ENCODE results near the gene GYS1.

The GYS1 gene

DNA sequence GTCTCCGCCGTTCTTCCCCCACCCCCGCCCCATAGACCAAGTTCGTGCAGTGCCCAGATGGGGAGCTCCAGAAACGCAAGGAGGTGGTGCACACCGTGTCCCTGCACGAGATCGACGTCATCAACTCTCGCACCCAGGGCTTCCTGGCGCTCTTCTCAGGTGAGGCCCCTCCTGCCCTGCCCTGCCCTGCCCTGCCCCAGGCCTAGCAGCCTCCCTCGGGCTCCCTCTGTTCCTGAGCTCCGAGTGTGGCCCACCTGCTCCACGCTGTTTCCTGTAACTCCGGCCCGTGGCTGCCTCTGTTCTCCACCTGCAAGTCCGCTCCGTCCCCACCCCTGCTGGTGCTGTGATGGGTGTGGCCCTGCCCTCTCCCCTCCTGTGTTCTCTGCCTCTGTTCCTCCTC is 17.3 kb upstream of the GYS1 start (continued):
- TF ChIP-seq, protein P1, sequence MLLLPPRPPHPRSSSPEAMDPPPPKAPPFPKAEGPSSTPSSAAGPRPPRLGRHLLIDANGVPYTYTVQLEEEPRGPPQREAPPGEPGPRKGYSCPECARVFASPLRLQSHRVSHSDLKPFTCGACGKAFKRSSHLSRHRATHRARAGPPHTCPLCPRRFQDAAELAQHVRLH (tag by site-specific recombination; IDR thresholded peaks at IDR 0.05), result no peak
- TF ChIP-seq ZNF48 (tag by site-specific recombination; IDR thresholded peaks at IDR 0.05), result no peak
- TF ChIP-seq PRDM10 (tag by site-specific recombination; IDR thresholded peaks at IDR 0.05), result 0 out of 2 replicates have a peak, but pooled peaks have one; percentile 11
- TF ChIP-seq, protein P2, sequence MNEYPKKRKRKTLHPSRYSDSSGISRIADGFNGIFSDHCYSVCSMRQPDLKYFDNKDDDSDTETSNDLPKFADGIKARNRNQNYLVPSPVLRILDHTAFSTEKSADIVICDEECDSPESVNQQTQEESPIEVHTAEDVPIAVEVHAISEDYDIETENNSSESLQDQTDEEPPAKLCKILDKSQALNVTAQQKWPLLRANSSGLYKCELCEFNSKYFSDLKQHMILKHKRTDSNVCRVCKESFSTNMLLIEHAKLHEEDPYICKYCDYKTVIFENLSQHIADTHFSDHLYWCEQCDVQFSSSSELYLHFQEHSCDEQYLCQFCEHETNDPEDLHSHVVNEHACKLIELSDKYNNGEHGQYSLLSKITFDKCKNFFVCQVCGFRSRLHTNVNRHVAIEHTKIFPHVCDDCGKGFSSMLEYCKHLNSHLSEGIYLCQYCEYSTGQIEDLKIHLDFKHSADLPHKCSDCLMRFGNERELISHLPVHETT (tag by site-specific recombination; IDR thresholded peaks at IDR 0.05), result no peak
- TF ChIP-seq ZNF221 (tag by site-specific recombination; IDR thresholded peaks at IDR 0.05; ENCODE audit: borderline replicate concordance), result no peak
- TF ChIP-seq ZNF335 (tag by site-specific recombination; conservative IDR thresholded peaks at IDR 0.05), result no peak

DNA sequence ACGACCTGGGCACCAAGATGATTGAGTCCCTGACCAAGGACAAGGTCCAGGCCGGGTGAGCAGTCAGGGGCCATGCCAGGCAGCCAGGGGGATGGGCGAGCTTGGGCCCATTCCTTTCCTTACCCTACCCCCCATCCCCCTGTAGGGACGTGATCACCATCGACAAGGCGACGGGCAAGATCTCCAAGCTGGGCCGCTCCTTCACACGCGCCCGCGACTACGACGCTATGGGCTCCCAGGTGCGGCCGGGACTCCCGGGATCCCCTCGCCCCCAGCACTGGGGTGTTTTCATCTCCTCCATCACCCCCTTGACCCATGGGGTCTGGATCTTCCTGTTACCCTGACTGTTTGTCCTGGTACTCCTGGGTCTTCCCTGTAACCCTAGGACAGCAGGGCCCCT is 16.7 kb upstream of the GYS1 start:
- no peaks in the 10 kb centered on the region for H3K4me1 ChIP-seq (ENCODE audit: control insufficient read depth, insufficient read depth, low read length)
- H3K9me3 ChIP-seq (ENCODE audit: control insufficient read depth, insufficient read depth, low read depth, low read length), result no peaks in the 10 kb centered on the region
- H3K36me3 ChIP-seq (ENCODE audit: control insufficient read depth in 2 of 2, insufficient read depth in 1 of 2, low read length in 2 of 2), result peaks cover 39 to 79% of the 10 kb centered on the region in 2 experiments
- H3K4me3 ChIP-seq (ENCODE audit: low read depth, low read length), result no peak overlapping the region
- no peak overlapping the region for H3K27ac ChIP-seq (ENCODE audit: extremely low read depth, low read depth, low read length)
- ChIA-PET CTCF (interaction anchor here (1.0 to 9.4 kb wide), 3 partner anchors 11 to 64 kb away, joined by 5 to 133 read pairs (median 6); partner anchors contain the start of genes GYS1 and RUVBL2), POLR2A (interaction anchor here (0.5 to 2.5 kb wide), 4 partner anchors 10 to 1316 kb away, joined by 3 to 7 read pairs (median 5); partner anchors contain the start of gene RUVBL2)
- TF ChIP-seq ZSCAN30 (tag by site-specific recombination; IDR thresholded peaks at IDR 0.05), result no peak
- no peak for TF ChIP-seq ZNF654 (tag by site-specific recombination; IDR thresholded peaks at IDR 0.05; ENCODE audit: low read depth)

DNA sequence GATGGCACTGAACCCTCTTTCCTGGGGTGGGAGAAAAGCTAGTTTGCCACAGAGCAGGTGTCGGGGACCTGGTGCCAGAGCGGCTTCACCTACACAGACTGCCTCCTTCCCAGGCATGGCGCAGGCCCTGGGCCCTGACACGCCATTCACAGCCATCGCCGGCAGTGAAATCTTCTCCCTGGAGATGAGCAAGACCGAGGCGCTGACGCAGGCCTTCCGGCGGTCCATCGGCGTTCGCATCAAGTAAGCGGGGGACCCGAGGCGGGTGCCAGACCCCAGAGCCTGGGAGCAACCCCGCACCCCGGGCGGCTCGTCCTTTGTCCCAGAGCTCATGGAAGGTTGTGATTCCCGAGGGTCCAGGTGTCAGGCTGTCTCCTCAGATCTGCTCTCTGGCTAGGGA is 13.8 kb upstream of the GYS1 start:
- ChIA-PET POLR2A (interaction anchor here (1.2 kb wide), 1 partner anchor 13 kb away, joined by 6 read pairs; the partner anchor contains the start of genes GYS1 and RUVBL2), CTCF (interaction anchor here (2.4 to 9.4 kb wide), 2 partner anchors 8 to 13 kb away, joined by 15 to 133 read pairs; partner anchors contain the start of genes GYS1 and RUVBL2)
- H3K4me1 ChIP-seq (ENCODE audit: control insufficient read depth, insufficient read depth, low read length), result no peaks in the 10 kb centered on the region
- no peak overlapping the region for H3K4me3 ChIP-seq (ENCODE audit: low read depth, low read length)
- H3K36me3 ChIP-seq (ENCODE audit: control insufficient read depth in 2 of 2, insufficient read depth in 1 of 2, low read length in 2 of 2), result peaks cover 57 to 83% of the 10 kb centered on the region in 2 experiments
- no peak overlapping the region for H3K27ac ChIP-seq (ENCODE audit: extremely low read depth, low read depth, low read length)
- H3K9me3 ChIP-seq (ENCODE audit: control insufficient read depth, insufficient read depth, low read depth, low read length), result no peaks in the 10 kb centered on the region
- no peak for TF ChIP-seq ZNF629 (tag by site-specific recombination; IDR thresholded peaks at IDR 0.05)
- no peak for TF ChIP-seq ZNF16 (tag by site-specific recombination; IDR thresholded peaks at IDR 0.05; ENCODE audit: low read depth)
- TF ChIP-seq, protein P3, sequence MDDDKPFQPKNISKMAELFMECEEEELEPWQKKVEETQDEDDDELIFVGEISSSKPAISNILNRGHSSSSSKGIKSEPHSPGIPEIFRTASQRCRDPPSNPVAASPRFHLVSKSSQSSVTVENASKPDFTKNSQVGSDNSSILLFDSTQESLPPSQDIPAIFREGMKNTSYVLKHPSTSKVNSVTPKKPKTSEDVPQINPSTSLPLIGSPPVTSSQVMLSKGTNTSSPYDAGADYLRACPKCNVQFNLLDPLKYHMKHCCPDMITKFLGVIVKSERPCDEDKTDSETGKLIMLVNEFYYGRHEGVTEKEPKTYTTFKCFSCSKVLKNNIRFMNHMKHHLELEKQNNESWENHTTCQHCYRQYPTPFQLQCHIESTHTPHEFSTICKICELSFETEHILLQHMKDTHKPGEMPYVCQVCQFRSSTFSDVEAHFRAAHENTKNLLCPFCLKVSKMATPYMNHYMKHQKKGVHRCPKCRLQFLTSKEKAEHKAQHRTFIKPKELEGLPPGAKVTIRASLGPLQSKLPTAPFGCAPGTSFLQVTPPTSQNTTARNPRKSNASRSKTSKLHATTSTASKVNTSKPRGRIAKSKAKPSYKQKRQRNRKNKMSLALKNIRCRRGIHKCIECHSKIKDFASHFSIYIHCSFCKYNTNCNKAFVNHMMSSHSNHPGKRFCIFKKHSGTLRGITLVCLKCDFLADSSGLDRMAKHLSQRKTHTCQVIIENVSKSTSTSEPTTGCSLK (tag by site-specific recombination; IDR thresholded peaks at IDR 0.05), result no peak
- TF ChIP-seq ZNF785 (tag by site-specific recombination; IDR thresholded peaks at IDR 0.05), result no peak
- no peak for TF ChIP-seq ZNF239 (tag by site-specific recombination; IDR thresholded peaks at IDR 0.05)
- TF ChIP-seq ZNF654 (tag by site-specific recombination; IDR thresholded peaks at IDR 0.05; ENCODE audit: low read depth), result no peak
- TF ChIP-seq ZNF280D (tag by site-specific recombination; IDR thresholded peaks at IDR 0.05), result no peak
- TF ChIP-seq ZNF138 (tag by site-specific recombination; IDR thresholded peaks at IDR 0.05; ENCODE audit: borderline replicate concordance), result no peak
- TF ChIP-seq ZNF274 (IDR thresholded peaks at IDR 0.05; ENCODE audit: low read length), result no peak
- no peak for TF ChIP-seq ZNF274 (tag by site-specific recombination; IDR thresholded peaks at IDR 0.05; ENCODE audit: borderline replicate concordance)
- TF ChIP-seq, protein P2 (tag by site-specific recombination; IDR thresholded peaks at IDR 0.05), result no peak
- TF ChIP-seq ZNF791 (tag by site-specific recombination; IDR thresholded peaks at IDR 0.05), result no peak
- no peak for TF ChIP-seq ZXDB (tag by site-specific recombination; IDR thresholded peaks at IDR 0.05)
- TF ChIP-seq HOXA7 (CRISPR knock-in tag; IDR thresholded peaks at IDR 0.05; ENCODE audit: borderline replicate concordance), result no peak

All from HEK293 (cell line).